Measurements from ENCODE around the gene RNF167. TPM values are rescaled to one million over a fixed set of nuclear protein-coding genes. Genes with fewer than 3 reads are reported as not detected.

RNF167 gene
- total RNA-seq, 1 experiment from 2014 or later = 135 TPM

DNA sequence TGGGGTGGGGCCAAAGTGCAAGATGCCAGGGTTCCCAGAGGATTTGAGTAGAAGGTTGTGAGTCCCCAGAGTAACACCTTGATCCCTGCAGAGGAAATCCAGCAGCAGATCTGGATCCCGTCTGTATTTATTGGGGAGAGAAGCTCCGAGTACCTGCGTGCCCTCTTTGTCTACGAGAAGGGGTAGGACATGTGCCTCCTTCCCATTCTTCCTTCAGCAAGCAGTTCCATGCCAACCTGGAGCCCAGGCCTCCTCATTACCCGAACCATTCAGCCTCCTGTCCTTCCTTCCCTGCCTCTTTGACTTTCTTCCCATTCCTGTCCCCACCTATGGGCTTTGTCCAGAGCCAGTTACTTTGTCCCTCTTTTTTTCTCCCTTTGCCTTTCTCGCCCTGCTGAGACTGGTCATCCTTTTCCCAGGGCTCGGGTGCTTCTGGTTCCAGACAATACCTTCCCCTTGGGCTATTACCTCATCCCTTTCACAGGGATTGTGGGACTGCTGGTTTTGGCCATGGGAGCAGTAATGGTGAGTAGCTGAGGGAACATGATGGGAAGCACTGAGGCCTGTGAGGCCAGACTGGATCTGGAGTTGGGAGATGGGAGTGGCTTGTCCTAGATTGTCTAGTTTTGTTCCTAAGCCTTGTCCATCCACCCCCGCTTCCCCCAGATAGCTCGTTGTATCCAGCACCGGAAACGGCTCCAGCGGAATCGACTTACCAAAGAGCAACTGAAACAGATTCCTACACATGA, 2.9 kb downstream of the RNF167 start:
- Histone ChIP-seq H3K9me3 (ENCODE audit: insufficient read depth, low read depth) (no peaks in the 10 kb centered on the region), H3K79me2 (ENCODE audit: low read depth) (peaks cover 88% of the 10 kb centered on the region), H2AFZ (no peak overlapping the region), H3K9me2 (ENCODE audit: insufficient read depth) (no peaks in the 10 kb centered on the region), H3K4me3 (no peak overlapping the region), H3K36me3 (ENCODE audit: low read depth) (peaks cover 34% of the 10 kb centered on the region), H3K27ac (no peak overlapping the region; the same call in 1 of the 2 replicates), H4K20me1 (ENCODE audit: insufficient read depth) (peaks cover 39% of the 10 kb centered on the region), H3K4me1 (replicated peaks; ENCODE audit: insufficient read depth) (peaks cover 43% of the 10 kb centered on the region), H3K27me3 (ENCODE audit: insufficient read depth, low read depth) (no peaks in the 10 kb centered on the region), H3F3A (ENCODE audit: insufficient read depth, low read depth) (peaks cover 86% of the 10 kb centered on the region), H3K4me2 (no peak overlapping the region)
- CTCF ChIA-PET = no interaction called here
- POLR2A ChIA-PET (ENCODE audit: unreplicated experiment) = no interaction called here
- TF ChIP-seq, protein P1, sequence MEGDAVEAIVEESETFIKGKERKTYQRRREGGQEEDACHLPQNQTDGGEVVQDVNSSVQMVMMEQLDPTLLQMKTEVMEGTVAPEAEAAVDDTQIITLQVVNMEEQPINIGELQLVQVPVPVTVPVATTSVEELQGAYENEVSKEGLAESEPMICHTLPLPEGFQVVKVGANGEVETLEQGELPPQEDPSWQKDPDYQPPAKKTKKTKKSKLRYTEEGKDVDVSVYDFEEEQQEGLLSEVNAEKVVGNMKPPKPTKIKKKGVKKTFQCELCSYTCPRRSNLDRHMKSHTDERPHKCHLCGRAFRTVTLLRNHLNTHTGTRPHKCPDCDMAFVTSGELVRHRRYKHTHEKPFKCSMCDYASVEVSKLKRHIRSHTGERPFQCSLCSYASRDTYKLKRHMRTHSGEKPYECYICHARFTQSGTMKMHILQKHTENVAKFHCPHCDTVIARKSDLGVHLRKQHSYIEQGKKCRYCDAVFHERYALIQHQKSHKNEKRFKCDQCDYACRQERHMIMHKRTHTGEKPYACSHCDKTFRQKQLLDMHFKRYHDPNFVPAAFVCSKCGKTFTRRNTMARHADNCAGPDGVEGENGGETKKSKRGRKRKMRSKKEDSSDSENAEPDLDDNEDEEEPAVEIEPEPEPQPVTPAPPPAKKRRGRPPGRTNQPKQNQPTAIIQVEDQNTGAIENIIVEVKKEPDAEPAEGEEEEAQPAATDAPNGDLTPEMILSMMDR (conservative IDR thresholded peaks at IDR 0.05) = no peak
- TF ChIP-seq EZH2 (IDR thresholded peaks at IDR 0.05; ENCODE audit: low read depth) = no peak
- BruUV-seq (replicated peaks) = no TSS peak
- intact Hi-C loops (cut with micrococcal nuclease; ENCODE audit: unreplicated experiment) = loop anchor here (10.0 kb wide), 1 partner anchor 108 kb away; the partner anchor contains the start of gene MINK1
- no peak for DNase-seq

DNA sequence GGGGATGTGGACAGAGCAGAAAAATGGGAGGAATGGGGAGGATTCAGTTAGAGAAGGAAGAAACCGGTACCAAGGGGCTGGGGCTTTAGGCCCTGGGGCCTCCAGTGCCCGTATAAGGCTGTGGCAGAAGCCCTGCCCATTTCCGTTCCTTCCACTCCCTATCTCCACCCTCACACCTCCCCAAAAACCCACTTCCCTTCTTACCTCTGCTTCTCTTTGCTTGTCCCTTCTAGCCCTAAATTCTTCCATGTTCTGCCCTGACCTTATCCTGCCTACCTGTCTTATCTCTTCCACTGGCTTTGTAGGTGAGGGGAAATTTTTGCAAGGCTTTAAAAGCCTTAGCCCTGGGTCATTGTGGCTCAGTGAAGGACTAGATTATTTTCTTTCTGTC, 4.1 kb downstream of the RNF167 start:
- DNase-seq = no peak
- Histone ChIP-seq H3K79me2 (ENCODE audit: low read depth) (peaks cover 80% of the 10 kb centered on the region), H3F3A (ENCODE audit: insufficient read depth, low read depth) (peaks cover 88% of the 10 kb centered on the region), H4K20me1 (ENCODE audit: insufficient read depth) (peaks cover 39% of the 10 kb centered on the region), H3K27ac (peak overlapping the region; percentile 99), H3K4me1 (replicated peaks; ENCODE audit: insufficient read depth) (peaks cover 32% of the 10 kb centered on the region), H3K36me3 (ENCODE audit: low read depth) (peaks cover 34% of the 10 kb centered on the region), H3K9me3 (ENCODE audit: insufficient read depth, low read depth) (no peaks in the 10 kb centered on the region), H2AFZ (no peak overlapping the region), H3K27me3 (ENCODE audit: insufficient read depth, low read depth) (no peaks in the 10 kb centered on the region), H3K9me2 (ENCODE audit: insufficient read depth) (no peaks in the 10 kb centered on the region), H3K4me2 (no peak overlapping the region), H3K4me3 (no peak overlapping the region)
- ChIA-PET POLR2A (ENCODE audit: unreplicated experiment) (interaction anchor here (0.8 to 1.6 kb wide), 2 partner anchors 23 to 468 kb away, joined by 3 to 7 read pairs; partner anchors contain the start of gene SPAG7), CTCF (no interaction called here)
- TF ChIP-seq, protein P1 (conservative IDR thresholded peaks at IDR 0.05) = no peak
- no peak for TF ChIP-seq EZH2 (IDR thresholded peaks at IDR 0.05; ENCODE audit: low read depth)
- no TSS peak for BruUV-seq (replicated peaks)
- intact Hi-C loops (cut with micrococcal nuclease; ENCODE audit: unreplicated experiment) = loop anchor here (10.0 kb wide), 1 partner anchor 109 kb away; the partner anchor contains the start of gene MINK1

DNA sequence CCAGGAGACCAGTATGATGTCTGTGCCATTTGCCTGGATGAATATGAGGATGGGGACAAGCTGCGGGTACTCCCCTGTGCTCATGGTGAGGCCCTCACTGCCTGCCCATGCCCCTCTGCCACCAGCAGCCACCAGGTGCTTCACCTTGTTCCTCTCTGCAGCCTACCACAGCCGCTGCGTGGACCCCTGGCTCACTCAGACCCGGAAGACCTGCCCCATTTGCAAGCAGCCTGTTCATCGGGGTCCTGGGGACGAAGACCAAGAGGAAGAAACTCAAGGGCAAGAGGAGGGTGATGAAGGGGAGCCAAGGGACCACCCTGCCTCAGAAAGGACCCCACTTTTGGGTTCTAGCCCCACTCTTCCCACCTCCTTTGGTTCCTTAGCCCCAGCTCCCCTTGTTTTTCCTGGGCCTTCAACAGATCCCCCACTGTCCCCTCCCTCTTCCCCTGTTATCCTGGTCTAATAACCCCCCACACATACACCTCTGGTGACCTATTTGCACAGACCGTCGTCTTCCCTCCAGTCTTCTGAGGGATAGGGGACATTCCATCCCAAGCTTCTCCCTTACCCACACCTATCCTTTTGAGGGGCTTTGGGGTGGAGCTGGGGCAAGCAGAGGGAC, 4.6 kb downstream of the RNF167 start:
- no TSS peak for BruUV-seq (replicated peaks)
- Histone ChIP-seq H3K27me3 (ENCODE audit: insufficient read depth, low read depth) (no peaks in the 10 kb centered on the region), H3F3A (ENCODE audit: insufficient read depth, low read depth) (peaks cover 88% of the 10 kb centered on the region), H3K4me1 (replicated peaks; ENCODE audit: insufficient read depth) (peaks cover 32% of the 10 kb centered on the region), H4K20me1 (ENCODE audit: insufficient read depth) (peaks cover 39% of the 10 kb centered on the region), H2AFZ (no peak overlapping the region), H3K4me2 (peak overlapping the region; percentile 84; the same call in 1 of the 2 replicates), H3K36me3 (ENCODE audit: low read depth) (peaks cover 34% of the 10 kb centered on the region), H3K27ac (peak overlapping the region; percentile 99), H3K9me2 (ENCODE audit: insufficient read depth) (no peaks in the 10 kb centered on the region), H3K9me3 (ENCODE audit: insufficient read depth, low read depth) (no peaks in the 10 kb centered on the region), H3K4me3 (no peak overlapping the region), H3K79me2 (ENCODE audit: low read depth) (peaks cover 78% of the 10 kb centered on the region)
- intact Hi-C loops (cut with micrococcal nuclease; ENCODE audit: unreplicated experiment) = loop anchor here (1.0 to 10.0 kb wide), 2 partner anchors 23 to 110 kb away; partner anchors contain the start of genes MINK1 and SPAG7
- CTCF ChIA-PET = interaction anchor here (0.7 kb wide), 1 partner anchor 613 kb away, joined by 3 read pairs; no protein-coding TSS in a partner anchor
- POLR2A ChIA-PET (ENCODE audit: unreplicated experiment) = interaction anchor here (0.5 to 1.6 kb wide), 4 partner anchors 9 to 82 kb away, joined by 3 to 8 read pairs (median 5); partner anchors contain the start of gene SPAG7
- no peak for TF ChIP-seq EZH2 (IDR thresholded peaks at IDR 0.05; ENCODE audit: low read depth)
- TF ChIP-seq, protein P1 (conservative IDR thresholded peaks at IDR 0.05) = no peak
- no peak for DNase-seq
